Vagina (tissue), 2 donors: Measurements from ENCODE around the gene CFAP97D1. TPM values are rescaled to one million over a fixed set of nuclear protein-coding genes. Genes with fewer than 3 reads are reported as not detected.

ENCODE experiments used
- DNase-seq, 2 donors: peaks; one replicate each; pipeline ENCODE4 v3.0.0-alpha.2; 2017; ENCODE audit errors: extremely low spot score in 2 of 2
- H3K27ac ChIP-seq: fragments of 200-600 bp; sonication (generic); one replicate; pipeline ENCODE4 v1.5.1; 2019
- H3K27me3 ChIP-seq: fragments of 200-600 bp; sonication (generic); one replicate; pipeline ENCODE4 v1.5.1; 2019
- H3K36me3 ChIP-seq, 2 donors: fragments of 200-600 bp; sonication (generic); one replicate each; pipeline ENCODE4 v1.5.1; 2017 to 2019
- H3K4me1 ChIP-seq: fragments of 200-600 bp; sonication (generic); one replicate; pipeline ENCODE4 v1.5.1; 2019
- H3K4me3 ChIP-seq, 2 donors: fragments of 200-600 bp; sonication (generic); 1 replicate in 1 of 2; 2 replicates in 1 of 2; pipeline ENCODE4 v1.5.1; 2016 to 2019
- H3K9me3 ChIP-seq: fragments of 200-600 bp; sonication (generic); one replicate; pipeline ENCODE4 v1.5.1; 2019
- POLR2A ChIP-seq, 2 donors: fragments of 450-650 bp; IDR thresholded peaks; one replicate each; pipeline ENCODE4 v1.6.1; 2017; ENCODE audit warnings: antibody characterized with exemption in 2 of 2, mild to moderate bottlenecking in 2 of 2, moderate library complexity in 2 of 2
- POLR2AphosphoS5 ChIP-seq, 2 donors: sonication (generic); formaldehyde crosslinking; IDR thresholded peaks; one replicate each; pipeline ENCODE4 v1.9.0; 2017; ENCODE audit warnings: antibody characterized with exemption in 2 of 2, mild to moderate bottlenecking in 2 of 2, low read depth in 1 of 2; ENCODE audit not compliant: insufficient read depth in 1 of 2
- intact Hi-C: fragments of 100-400 bp; cut with DNase I; formaldehyde crosslinking; loops from one replicate; pipeline ENCODE4 v1.15.1; 2023
- total RNA-seq: library from RNA; depleted of rRNA; stranded (reverse); fragments of >200 nt; gene quantifications from one replicate; pipeline ENCODE4 v1.2.3, GENCODE V29; 2016
- TF ChIP-seq, protein P1 (sequence below), 3 experiments: fragments of 450-650 bp in 2 of 3; fragments of 200-600 bp in 1 of 3; sonication (generic) in 1 of 3; IDR thresholded peaks; one replicate each; pipeline ENCODE4 v1.5.1; 2017 to 2019; ENCODE audit warnings: antibody characterized with exemption in 3 of 3, mild to moderate bottlenecking in 2 of 3, moderate library complexity in 2 of 3

Gene CFAP97D1
- total RNA-seq, 1 donor from 2014 or later: not detected

DNA sequence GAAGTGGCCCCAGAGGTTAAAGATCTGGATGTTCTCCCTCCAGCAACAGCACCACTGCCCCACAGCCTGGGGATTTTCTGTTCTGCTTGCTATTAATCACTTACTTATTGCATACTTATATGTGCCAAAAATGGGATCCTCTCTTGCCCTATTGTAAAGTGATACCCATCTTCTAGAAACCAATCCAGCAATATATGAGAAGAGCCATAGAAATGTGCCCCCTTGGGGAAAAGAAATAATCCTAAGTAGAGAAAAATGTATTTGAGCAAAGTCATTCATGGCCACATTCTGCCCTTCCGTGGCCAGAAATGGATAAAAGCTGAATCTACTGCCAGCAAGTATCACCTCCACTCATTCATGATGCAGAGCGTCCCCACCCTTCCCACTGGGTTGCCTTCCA lies 42.5 kb upstream of the CFAP97D1 start:
- no peaks in the 10 kb centered on the region for H3K4me1 ChIP-seq
- DNase-seq: no peak
- no peaks in the 10 kb centered on the region for H3K9me3 ChIP-seq
- TF ChIP-seq POLR2AphosphoS5 (IDR thresholded peaks at IDR 0.05; ENCODE audit: insufficient read depth in 1 of 2, low read depth in 1 of 2): no peak
- no peak for TF ChIP-seq POLR2A (IDR thresholded peaks at IDR 0.05)
- TF ChIP-seq, protein P1, sequence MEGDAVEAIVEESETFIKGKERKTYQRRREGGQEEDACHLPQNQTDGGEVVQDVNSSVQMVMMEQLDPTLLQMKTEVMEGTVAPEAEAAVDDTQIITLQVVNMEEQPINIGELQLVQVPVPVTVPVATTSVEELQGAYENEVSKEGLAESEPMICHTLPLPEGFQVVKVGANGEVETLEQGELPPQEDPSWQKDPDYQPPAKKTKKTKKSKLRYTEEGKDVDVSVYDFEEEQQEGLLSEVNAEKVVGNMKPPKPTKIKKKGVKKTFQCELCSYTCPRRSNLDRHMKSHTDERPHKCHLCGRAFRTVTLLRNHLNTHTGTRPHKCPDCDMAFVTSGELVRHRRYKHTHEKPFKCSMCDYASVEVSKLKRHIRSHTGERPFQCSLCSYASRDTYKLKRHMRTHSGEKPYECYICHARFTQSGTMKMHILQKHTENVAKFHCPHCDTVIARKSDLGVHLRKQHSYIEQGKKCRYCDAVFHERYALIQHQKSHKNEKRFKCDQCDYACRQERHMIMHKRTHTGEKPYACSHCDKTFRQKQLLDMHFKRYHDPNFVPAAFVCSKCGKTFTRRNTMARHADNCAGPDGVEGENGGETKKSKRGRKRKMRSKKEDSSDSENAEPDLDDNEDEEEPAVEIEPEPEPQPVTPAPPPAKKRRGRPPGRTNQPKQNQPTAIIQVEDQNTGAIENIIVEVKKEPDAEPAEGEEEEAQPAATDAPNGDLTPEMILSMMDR (IDR thresholded peaks at IDR 0.05): no peak
- H3K27ac ChIP-seq: no peak overlapping the region
- H3K4me3 ChIP-seq: no peak overlapping the region
- intact Hi-C loops: no loop called here
- H3K27me3 ChIP-seq: no peaks in the 10 kb centered on the region
- no peaks in the 10 kb centered on the region for H3K36me3 ChIP-seq

DNA sequence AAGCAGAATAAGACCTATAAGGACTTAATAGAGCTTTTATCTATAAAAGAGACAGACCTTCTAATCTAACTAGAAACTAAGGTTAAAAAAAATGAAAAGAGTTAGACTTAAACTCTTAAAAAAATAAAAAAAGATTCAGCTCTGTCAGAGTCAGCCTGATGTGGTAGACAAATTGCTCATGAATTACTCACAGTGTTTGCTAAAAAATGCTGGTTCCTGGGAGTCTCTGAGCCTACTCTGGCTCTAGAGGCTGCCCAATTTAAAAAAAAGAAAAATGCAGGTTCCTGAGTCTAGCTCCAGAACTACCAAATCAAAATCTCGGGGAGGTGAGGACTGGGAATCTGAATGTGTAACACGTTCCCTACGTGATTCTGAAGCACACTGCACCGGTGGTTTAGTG lies 39.7 kb upstream of the CFAP97D1 start:
- Histone ChIP-seq H3K4me3 (no peak overlapping the region), H3K4me1 (no peaks in the 10 kb centered on the region), H3K9me3 (no peaks in the 10 kb centered on the region), H3K36me3 (no peaks in the 10 kb centered on the region), H3K27me3 (no peaks in the 10 kb centered on the region), H3K27ac (no peak overlapping the region)
- intact Hi-C loops: no loop called here
- TF ChIP-seq, protein P1 (IDR thresholded peaks at IDR 0.05): no peak
- no peak for TF ChIP-seq POLR2AphosphoS5 (IDR thresholded peaks at IDR 0.05; ENCODE audit: insufficient read depth in 1 of 2, low read depth in 1 of 2)
- DNase-seq: no peak

DNA sequence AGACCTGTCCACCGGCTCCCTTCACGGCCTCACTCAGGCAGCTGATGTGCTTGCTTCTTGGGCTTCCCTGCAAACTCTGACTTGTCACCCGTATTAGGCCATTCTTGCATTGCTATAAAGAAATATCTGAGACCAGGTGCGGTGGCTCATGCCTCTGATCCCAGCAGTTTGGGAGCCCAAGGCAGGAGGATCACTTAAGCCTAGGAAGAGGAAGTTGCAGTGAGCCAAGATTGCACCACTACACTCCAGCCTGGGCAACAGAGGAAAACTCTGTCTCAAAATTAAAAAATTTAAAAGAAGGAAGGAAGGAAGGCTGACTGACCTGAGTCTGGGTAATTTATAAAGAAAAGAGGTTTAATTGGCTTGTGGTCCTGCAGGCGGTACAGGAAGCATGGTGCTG lies 38.6 kb upstream of the CFAP97D1 start:
- H3K4me1 ChIP-seq: no peaks in the 10 kb centered on the region
- no peaks in the 10 kb centered on the region for H3K27me3 ChIP-seq
- H3K36me3 ChIP-seq: no peaks in the 10 kb centered on the region
- intact Hi-C loops: no loop called here
- no peaks in the 10 kb centered on the region for H3K9me3 ChIP-seq
- TF ChIP-seq POLR2A (IDR thresholded peaks at IDR 0.05) (no peak), POLR2AphosphoS5 (IDR thresholded peaks at IDR 0.05; ENCODE audit: insufficient read depth in 1 of 2, low read depth in 1 of 2) (no peak)
- TF ChIP-seq, protein P1 (IDR thresholded peaks at IDR 0.05): no peak
- no peak overlapping the region for H3K27ac ChIP-seq
- DNase-seq: no peak
- no peak overlapping the region for H3K4me3 ChIP-seq

DNA sequence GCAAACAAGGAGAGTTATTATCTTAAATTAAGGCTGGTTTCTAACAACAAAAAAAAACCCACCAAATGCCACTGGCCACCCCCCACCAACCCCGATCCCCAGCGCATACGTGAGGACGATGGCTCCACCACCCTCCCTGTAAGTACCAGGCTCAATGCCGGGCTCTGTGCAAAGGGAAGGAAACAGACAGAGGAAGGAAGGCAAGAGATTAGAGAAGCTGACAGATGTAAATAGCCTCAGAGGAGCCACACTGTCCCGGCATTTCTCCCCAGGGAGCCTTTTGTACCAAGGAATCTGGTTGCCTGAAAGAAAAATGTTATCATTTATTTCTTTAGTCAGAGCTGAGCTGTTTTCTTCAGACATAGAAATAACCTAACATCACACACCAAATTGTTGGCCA lies 34.7 kb upstream of the CFAP97D1 start:
- DNase-seq: no peak
- no peaks in the 10 kb centered on the region for H3K9me3 ChIP-seq
- H3K27ac ChIP-seq: no peak overlapping the region
- H3K4me3 ChIP-seq: no peak overlapping the region
- TF ChIP-seq POLR2AphosphoS5 (IDR thresholded peaks at IDR 0.05; ENCODE audit: insufficient read depth in 1 of 2, low read depth in 1 of 2) (no peak), POLR2A (IDR thresholded peaks at IDR 0.05) (no peak)
- TF ChIP-seq, protein P1 (IDR thresholded peaks at IDR 0.05): no peak
- no peaks in the 10 kb centered on the region for H3K27me3 ChIP-seq
- no peaks in the 10 kb centered on the region for H3K36me3 ChIP-seq
- intact Hi-C loops: no loop called here
- H3K4me1 ChIP-seq: no peaks in the 10 kb centered on the region

DNA sequence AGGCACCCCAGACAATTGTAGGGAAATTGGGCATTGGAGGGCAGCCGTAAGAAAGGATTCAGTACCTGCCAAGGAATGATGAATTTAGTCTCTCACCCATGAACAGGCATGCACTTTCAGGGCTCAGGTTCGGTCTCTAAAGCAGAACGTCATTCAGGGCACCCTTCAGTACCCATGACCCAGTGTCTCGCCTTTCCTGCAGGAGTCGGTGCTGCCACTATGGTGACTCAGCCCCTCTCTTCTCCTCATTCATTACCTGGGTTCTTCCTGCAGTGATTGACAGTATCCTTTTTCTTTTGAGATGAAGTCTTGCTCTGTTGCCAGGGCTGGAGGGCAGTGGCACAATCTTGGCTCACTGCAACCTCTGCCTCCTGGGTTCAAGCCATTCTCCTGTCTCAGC lies 30.1 kb upstream of the CFAP97D1 start:
- TF ChIP-seq POLR2AphosphoS5 (IDR thresholded peaks at IDR 0.05; ENCODE audit: insufficient read depth in 1 of 2, low read depth in 1 of 2) (no peak), POLR2A (IDR thresholded peaks at IDR 0.05) (no peak)
- TF ChIP-seq, protein P1 (IDR thresholded peaks at IDR 0.05): no peak
- H3K4me3 ChIP-seq: no peak overlapping the region
- H3K9me3 ChIP-seq: no peaks in the 10 kb centered on the region
- intact Hi-C loops: no loop called here
- H3K27me3 ChIP-seq: no peaks in the 10 kb centered on the region
- no peak overlapping the region for H3K27ac ChIP-seq
- DNase-seq: no peak
- no peaks in the 10 kb centered on the region for H3K36me3 ChIP-seq
- peaks cover 7% of the 10 kb centered on the region for H3K4me1 ChIP-seq
